ENCODE results near the gene CNTNAP3B.
"Not testable (repeated sequence)": the region's sequence is repeated elsewhere in the genome, so short reads cannot be mapped to it uniquely, and the experiment has no call there.

Gene CNTNAP3B

GRCh38 chr9:42129073-42129729 is at the start of gene CNTNAP3B:
TSS of gene CNTNAP3B (minus strand) at chr9:42129426. CDS start at chr9:42129094, 332 bp downstream.
- DNase-seq (ENCODE audit: low read depth in 2 of 2, low spot score in 1 of 2) = not testable (repeated sequence)

GRCh38 chr9:42160299-42160698 is 31.1 kb upstream of the CNTNAP3B start:
- DNase-seq (ENCODE audit: low read depth in 2 of 2, low spot score in 1 of 2) = not testable (repeated sequence)

- DNase-seq (ENCODE audit: low read depth in 2 of 2, low spot score in 1 of 2) = not testable (repeated sequence)
Measured at GRCh38 chr9:42127056-42127841, 2.0 kb downstream of the CNTNAP3B start.

GRCh38 chr9:42121007-42121406 is 8.2 kb downstream of the CNTNAP3B start:
- DNase-seq (ENCODE audit: low read depth in 2 of 2, low spot score in 1 of 2) = not testable (repeated sequence)

- not testable (repeated sequence) for DNase-seq (ENCODE audit: low read depth in 2 of 2, low spot score in 1 of 2)
Measured at GRCh38 chr9:42095929-42096328, 33.3 kb downstream of the CNTNAP3B start.

- not testable (repeated sequence) for DNase-seq (ENCODE audit: low read depth in 2 of 2, low spot score in 1 of 2)
Measured at GRCh38 chr9:42084559-42084952, 44.7 kb downstream of the CNTNAP3B start.

GRCh38 chr9:42083877-42084558 is 45.2 kb downstream of the CNTNAP3B start:
- DNase-seq (ENCODE audit: low read depth in 2 of 2, low spot score in 1 of 2) = not testable (repeated sequence)

GRCh38 chr9:42080376-42080775 is 48.9 kb downstream of the CNTNAP3B start:
- not testable (repeated sequence) for DNase-seq (ENCODE audit: low read depth in 2 of 2, low spot score in 1 of 2)

GRCh38 chr9:42074868-42075267 is 54.4 kb downstream of the CNTNAP3B start:
- DNase-seq (ENCODE audit: low read depth in 2 of 2, low spot score in 1 of 2) = not testable (repeated sequence)

- not testable (repeated sequence) for DNase-seq (ENCODE audit: low read depth in 2 of 2, low spot score in 1 of 2)
Measured at GRCh38 chr9:42071026-42071425, 58.2 kb downstream of the CNTNAP3B start.

GRCh38 chr9:42070035-42070799 is 59.0 kb downstream of the CNTNAP3B start:
- DNase-seq (ENCODE audit: low read depth in 2 of 2, low spot score in 1 of 2) = not testable (repeated sequence)

GRCh38 chr9:42053874-42054273 is 75.4 kb downstream of the CNTNAP3B start:
- not testable (repeated sequence) for DNase-seq (ENCODE audit: low read depth in 2 of 2, low spot score in 1 of 2)

GRCh38 chr9:42050701-42051100 is 78.5 kb downstream of the CNTNAP3B start:
- DNase-seq (ENCODE audit: low read depth in 2 of 2, low spot score in 1 of 2) = not testable (repeated sequence)

- DNase-seq (ENCODE audit: low read depth in 2 of 2, low spot score in 1 of 2) = not testable (repeated sequence)
Measured at GRCh38 chr9:42044422-42045010, 84.7 kb downstream of the CNTNAP3B start.

GRCh38 chr9:42033541-42033940 is 95.7 kb downstream of the CNTNAP3B start:
- not testable (repeated sequence) for DNase-seq (ENCODE audit: low read depth in 2 of 2, low spot score in 1 of 2)

- DNase-seq (ENCODE audit: low read depth in 2 of 2, low spot score in 1 of 2) = not testable (repeated sequence)
Measured at GRCh38 chr9:42020639-42021038, 108.6 kb downstream of the CNTNAP3B start.

GRCh38 chr9:42018220-42018922 is 110.9 kb downstream of the CNTNAP3B start:
- DNase-seq (ENCODE audit: low read depth in 2 of 2, low spot score in 1 of 2) = not testable (repeated sequence)

GRCh38 chr9:42014317-42014716 is 114.9 kb downstream of the CNTNAP3B start:
- DNase-seq (ENCODE audit: low read depth in 2 of 2, low spot score in 1 of 2) = not testable (repeated sequence)

- DNase-seq (ENCODE audit: low read depth in 2 of 2, low spot score in 1 of 2) = not testable (repeated sequence)
Measured at GRCh38 chr9:41991607-41992006, 137.6 kb downstream of the CNTNAP3B start.

- not testable (repeated sequence) for DNase-seq (ENCODE audit: low read depth in 2 of 2, low spot score in 1 of 2)
Measured at GRCh38 chr9:41980271-41980670, 149.0 kb downstream of the CNTNAP3B start.
